ENCODE measurements around the gene CYP2A13.
"Not testable (repeated sequence)": the region's sequence is repeated elsewhere in the genome, so short reads cannot be mapped to it uniquely, and the experiment has no call there.

CYP2A13 gene, protein sequence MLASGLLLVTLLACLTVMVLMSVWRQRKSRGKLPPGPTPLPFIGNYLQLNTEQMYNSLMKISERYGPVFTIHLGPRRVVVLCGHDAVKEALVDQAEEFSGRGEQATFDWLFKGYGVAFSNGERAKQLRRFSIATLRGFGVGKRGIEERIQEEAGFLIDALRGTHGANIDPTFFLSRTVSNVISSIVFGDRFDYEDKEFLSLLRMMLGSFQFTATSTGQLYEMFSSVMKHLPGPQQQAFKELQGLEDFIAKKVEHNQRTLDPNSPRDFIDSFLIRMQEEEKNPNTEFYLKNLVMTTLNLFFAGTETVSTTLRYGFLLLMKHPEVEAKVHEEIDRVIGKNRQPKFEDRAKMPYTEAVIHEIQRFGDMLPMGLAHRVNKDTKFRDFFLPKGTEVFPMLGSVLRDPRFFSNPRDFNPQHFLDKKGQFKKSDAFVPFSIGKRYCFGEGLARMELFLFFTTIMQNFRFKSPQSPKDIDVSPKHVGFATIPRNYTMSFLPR

DNA sequence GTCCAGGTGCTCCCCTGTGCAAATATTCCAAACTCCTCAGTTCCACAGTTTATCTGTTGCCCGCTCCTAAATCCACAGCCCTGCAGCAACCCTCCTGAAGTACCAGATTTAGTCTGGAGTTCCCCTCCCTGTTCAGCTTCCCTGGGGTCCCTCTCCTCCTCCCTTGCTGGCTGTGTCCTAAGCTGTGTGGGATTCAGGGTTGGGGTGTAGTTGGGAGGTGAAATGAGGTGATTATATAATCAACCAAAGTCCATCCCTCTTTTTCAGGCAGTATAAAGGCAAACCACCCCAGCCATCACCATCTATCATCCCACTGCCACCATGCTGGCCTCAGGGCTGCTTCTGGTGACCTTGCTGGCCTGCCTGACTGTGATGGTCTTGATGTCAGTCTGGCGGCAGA lies at the start of gene CYP2A13:
Gene CYP2A13 (plus strand): TSS at position 301 of the 400 bp plus-strand sequence. CDS start 21 bp downstream, at position 322.
- no peak for DNase-seq

DNA sequence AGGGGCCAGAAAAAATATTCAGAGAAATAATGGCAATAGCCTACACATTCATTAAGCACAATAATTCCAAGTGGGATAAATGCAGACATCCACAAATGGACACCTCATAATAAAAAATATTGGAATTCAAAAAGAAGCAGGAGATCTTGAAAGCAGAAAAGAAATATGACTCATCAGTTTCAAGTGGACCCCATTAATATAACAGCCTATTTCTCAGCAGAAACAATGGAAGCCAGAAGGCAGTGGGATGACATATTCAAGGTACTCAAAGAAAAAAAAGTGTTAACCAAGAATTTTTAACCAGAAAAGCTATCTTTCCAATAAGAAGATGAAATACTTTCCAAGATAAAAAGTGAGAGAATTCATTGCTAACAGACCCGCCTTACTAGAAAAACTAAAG lies 48.4 kb upstream of the CYP2A13 start:
- no peak for DNase-seq

DNA sequence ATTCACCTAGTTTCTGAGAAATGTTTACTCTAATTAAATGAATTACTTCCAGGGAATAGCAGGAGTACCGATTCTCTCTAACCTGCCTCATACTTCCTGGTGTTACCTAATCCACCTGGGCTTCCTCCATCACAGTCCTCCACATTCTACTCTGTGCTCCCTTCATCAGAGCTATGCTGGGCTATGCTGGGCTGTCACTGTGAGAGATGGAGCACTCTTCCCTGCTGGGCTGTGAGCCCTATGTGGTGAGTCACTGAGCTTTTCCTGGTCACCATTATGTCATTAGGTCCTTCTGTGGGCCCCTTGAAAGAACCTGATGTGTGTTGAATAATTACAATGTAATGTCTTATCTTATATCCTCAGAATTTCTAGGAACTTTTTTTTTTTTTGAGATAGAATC lies 43.2 kb upstream of the CYP2A13 start:
- not testable (repeated sequence) for DNase-seq

DNA sequence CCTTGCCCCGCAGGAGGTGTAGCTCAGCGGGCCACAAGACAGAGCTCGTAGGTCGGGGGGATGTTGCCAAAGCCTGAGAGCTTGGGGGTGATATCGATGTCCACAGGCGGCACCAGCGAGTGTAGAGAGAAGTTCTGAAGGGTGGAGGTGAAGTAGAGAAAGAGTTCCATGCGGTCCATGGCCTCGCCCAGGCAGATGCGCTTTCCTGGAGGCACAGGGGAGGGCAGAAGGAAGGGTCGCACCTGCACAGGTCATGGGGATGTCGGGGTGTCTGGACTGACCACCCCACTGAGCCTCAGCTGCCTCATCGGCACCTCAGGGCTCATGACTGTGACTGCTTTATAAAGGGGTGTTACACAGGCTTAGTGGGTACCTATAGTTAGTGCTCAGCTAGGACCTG lies 37.8 kb upstream of the CYP2A13 start:
- DNase-seq, result no peak

DNA sequence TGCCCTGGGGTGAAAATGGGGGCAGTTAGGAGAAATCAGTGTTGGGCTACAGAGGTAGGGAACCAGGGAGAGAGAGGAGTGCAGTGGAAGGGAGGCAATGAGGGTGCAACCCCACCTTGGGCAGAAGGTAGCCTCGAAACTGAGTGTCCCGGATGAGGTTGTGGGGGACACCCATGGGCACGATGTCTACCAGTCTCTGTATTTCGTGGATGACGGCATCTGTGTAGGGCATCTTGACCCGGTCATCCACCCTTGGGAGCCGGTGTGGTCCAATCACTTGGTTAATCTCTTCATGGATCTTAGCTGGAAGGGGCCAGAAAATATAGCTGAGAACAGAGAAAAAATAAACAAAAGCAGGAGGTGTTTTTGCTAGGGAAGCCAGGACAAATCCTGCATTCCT lies 36.1 kb upstream of the CYP2A13 start:
- DNase-seq, result not testable (repeated sequence)

DNA sequence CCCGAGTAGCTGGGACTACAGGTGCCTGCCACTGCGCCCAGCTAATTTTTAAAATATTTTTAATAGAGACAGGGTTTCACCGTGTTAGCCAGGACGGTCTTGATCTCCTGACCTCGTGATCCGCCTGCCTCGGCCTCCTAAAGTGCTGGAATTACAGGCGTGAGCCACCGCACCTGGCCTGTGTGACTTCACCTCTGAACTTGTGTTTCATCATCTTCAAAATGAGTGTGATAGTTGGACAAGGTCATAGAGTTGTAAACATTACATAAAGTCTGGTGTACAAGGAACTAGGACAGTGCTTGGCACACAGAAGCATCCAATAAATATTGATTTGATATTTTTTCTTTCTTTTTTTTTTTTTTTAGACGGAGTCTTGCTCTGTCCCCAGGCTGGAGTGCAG lies 34.9 kb upstream of the CYP2A13 start:
- DNase-seq, result not testable (repeated sequence)

DNA sequence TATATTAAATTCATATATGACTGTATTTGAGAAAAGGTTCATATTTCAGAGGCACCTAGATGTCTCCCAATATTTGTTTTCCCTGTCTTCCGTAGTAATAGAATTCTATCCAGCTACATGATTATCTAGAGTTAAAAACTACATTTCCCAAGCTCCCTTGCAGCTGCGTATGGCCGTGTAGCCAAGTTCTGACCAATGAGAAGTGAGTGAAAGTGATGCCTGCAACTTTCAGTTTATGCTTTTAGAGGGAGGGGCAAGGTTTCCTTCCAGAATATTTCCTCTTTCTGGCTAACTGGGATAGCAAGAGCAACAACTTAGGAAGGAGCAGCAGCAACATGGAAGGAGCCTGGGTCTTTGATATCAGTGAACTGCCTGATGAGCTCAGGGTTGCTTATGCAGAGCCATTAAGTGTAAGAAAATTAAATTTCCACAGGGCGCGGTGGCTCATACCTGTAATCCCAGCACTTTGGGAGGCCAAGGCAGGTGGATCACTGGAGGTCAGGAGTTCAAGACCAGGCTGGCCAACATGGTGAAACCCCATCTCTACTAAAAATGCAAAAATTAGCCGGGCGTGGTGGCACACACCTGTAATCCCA lies 23.2 kb upstream of the CYP2A13 start:
- no peak for DNase-seq

DNA sequence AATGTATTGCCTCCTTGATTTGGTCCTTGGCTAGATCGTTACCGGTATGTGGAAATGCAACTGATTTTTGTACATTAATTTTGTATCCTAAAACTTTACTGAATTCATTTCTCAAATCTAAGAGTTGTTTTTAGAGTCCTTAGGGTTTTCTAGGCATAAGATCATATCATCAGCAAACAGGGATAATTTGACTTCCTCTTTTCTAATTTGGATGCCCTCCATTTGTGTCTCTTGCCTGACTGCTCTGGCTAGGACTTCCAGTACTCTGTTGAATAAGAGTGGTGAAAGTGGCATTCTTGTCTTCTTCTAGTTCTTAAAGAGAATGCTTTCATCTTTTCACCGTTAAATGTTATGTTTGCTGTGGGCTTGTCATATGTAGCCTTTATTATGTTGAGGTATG lies 12.0 kb upstream of the CYP2A13 start:
- no peak for DNase-seq

DNA sequence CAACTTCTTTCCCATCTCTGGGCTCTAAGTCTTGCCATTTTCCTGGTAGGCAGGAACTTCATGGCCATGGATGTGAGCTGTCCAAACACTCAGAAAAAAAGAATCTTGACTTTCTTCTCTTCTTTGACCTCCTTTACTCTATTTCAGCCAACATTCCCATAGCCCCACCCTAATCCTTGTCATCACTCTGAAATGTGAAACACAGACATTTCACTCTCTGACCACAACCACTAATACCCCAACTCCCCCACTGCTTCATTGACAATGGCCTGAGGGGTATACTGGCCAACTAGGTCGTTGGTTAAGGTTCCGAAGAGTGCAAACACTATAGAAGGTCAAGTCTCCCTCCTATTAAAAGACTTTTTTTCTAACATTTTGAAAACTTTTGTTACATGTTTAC lies 4.7 kb upstream of the CYP2A13 start:
- DNase-seq, result no peak

DNA sequence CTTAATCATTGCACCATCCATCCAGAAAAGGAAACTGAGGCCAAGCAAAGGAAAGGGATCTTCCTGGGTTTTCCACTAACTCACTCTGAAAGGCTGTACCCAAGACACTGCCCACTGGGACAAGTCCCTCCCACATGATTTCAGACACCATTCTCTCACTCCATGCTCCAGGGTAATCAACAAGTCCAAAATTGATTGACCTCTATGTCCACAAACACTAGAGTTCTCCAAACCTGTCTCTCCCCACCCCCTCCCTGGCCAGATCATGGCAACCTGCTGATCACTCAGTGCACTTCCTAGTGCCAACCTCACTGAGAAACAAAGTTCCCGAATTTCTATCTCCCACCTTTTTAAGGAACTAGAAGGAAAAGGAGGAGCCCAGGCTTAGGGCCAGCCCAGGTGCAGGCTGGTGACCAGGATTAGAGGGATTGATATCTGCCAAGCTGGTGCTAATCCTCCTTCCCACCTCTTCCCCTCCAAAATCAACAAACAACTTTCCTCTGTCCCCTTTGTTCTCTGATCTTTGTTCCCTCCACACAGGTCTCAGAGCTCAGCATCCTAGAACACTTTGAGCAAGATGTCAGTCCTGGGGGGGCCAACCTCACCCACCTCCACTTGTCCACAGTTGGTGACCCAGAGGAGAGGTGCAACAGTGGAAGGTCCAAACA lies 2.4 kb upstream of the CYP2A13 start:
- DNase-seq, result no peak

DNA sequence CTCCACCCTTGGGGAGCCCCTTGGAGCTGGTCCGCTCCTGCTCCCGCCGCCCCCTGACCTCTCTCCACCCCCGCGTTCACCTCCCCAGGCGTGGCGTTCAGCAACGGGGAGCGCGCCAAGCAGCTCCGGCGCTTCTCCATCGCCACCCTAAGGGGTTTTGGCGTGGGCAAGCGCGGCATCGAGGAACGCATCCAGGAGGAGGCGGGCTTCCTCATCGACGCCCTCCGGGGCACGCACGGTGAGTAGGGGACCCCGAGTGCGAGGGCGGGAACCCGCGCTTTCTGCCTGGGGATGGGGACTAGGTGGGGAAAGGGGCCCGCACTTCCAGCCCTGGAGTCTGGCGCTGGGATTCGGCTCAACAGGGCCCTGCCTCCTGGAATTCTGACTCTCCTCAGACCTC lies 1.7 kb downstream of the CYP2A13 start:
- DNase-seq, result no peak

DNA sequence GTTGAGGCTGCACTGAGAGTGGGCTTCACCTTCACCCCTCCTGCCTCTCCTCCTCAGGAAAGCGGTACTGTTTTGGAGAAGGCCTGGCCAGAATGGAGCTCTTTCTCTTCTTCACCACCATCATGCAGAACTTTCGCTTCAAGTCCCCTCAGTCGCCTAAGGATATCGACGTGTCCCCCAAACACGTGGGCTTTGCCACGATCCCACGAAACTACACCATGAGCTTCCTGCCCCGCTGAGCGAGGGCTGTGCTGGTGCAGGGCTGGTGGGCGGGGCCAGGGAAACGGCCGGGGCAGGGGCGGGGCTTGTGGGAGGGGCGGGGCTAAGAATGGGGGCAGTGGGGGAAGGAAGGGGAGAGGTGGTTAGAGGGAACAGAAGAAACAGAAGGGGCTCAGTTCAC lies 7.5 kb downstream of the CYP2A13 start:
- no peak for DNase-seq

DNA sequence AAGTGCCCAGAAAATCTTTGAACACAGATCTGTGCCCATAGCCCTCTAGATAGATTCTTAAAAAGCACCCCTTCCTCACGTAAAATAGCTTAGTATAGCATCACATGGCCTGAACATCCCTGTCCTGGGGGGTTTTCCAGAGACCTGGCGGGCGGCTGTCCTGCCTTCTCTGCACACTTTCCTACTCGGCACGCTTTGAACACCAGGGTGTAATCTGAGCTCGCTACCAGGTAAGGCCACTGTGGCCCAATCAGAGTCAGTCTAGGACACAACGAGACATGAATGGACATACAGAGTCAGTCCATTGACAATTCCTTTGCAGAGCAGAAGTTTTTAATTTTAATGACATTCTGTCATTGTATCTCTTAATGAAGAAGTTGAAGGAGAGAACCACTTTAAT lies 8.1 kb downstream of the CYP2A13 start:
- no peak for DNase-seq

DNA sequence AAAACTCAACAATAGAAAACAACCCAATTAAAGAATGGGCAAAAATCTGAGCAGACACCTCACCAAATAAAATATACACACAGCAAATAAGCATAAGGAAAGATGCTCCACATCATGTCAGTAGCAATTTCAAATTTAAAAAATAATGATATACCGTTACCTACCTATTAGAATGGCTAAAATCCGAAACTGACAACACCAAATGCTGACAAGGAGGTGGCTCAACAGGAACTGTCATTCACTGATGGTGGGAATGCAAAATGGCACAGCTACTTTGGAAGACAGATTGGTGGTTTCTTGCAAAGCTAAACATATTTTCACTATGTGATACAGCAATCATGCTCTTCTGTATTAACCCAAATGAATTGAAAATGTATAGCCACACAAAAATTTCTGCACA lies 9.1 kb downstream of the CYP2A13 start:
- DNase-seq, result no peak

DNA sequence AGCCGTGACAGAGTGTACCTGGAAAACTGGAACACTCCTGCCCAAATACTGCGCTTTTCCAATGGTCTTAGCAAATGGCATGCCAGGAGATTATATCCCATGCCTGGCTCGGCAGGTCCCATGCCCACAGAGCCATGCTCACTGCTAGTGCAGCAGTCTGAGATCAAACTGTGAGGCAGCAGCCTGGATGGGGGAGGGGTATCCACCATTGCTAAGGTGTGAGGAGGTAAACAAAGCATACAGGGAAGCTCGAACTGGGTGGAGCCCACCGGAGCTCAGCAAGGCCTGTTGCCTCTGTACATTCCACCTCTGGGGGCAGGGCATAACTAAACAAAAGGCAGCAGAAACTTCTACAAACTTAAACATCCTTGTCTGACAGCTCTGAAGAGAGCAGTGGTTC lies 10.5 kb downstream of the CYP2A13 start:
- DNase-seq, result no peak

DNA sequence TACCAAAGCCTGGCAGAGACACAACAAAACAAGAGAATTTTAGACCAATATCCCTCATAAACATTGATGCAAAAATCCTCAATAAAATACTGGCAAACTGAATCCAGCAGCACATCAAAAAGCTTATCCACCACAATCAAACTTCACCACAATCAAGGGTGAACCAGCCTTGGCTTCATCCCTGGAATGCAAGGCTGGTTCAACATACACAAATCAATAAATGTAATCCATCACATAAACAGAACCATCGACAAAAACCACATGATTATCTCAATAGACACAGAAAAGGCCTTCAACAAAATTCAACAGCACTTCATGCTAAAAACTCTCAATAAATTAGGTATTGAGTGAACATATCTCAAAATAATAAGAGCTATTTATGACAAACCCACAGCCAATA lies 14.0 kb downstream of the CYP2A13 start:
- DNase-seq, result not testable (repeated sequence)

DNA sequence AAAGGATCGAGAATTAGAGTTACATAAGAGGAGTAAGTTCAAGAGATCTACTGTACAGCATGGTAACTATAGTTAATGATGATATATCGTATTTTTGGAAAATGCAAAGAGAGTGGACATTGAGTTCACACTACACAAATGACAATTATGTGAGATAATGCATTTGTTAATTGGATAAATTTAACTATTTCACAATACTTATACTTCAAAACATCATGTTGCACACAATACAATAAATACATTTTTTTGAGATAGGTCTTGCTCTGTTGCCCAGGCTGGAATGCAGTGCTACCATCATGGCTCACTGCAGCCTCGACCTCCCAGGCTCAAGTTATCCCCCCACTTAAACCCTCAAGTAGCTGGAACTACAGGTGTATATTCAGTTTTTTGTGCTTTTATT lies 17.9 kb downstream of the CYP2A13 start:
- DNase-seq, result no peak

DNA sequence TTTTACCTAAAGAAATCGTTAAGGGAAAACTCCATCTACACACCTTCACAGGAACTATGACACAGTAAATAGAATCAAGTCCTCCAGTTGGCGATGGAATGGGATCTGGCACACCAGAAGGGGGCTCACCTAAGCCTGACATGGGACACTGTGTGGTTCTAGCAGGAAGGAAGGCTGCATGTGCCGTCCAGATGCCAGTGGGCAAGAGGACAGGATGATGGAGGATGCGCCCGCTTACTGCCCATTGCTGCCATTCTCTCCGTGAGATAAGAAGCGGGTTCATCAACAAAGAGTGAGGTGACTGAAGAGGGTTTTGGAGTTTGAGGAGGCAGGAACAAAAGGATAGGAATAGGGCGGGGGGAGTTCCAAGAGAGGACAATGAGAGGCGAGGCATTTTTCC lies 23.0 kb downstream of the CYP2A13 start:
- DNase-seq, result no peak

DNA sequence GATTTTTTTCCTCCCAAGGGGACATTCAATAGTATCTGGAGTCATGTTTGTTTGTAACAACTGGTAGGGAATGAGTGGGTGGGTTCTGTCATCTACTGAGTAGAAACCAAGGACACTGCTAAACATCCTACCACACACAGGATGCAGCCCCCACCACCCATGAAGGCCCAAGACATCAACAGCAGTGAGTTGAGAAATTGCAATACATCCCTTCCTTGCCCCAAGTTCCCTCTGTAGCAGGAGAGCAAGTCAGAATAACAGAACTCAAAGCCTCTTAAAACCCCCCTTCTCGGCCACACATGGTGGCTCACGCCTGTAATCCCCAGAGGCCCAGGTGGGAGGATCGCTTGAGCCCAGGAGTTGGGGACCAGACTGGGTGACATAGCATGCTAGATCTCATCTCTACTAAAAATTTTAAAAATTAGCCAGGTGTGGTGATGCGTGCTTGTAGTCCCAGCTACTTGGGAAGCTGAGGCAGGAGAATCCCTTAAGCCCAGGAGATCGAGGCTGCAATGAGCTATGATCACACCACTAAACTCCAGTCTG lies 23.6 kb downstream of the CYP2A13 start:
- DNase-seq, result no peak

DNA sequence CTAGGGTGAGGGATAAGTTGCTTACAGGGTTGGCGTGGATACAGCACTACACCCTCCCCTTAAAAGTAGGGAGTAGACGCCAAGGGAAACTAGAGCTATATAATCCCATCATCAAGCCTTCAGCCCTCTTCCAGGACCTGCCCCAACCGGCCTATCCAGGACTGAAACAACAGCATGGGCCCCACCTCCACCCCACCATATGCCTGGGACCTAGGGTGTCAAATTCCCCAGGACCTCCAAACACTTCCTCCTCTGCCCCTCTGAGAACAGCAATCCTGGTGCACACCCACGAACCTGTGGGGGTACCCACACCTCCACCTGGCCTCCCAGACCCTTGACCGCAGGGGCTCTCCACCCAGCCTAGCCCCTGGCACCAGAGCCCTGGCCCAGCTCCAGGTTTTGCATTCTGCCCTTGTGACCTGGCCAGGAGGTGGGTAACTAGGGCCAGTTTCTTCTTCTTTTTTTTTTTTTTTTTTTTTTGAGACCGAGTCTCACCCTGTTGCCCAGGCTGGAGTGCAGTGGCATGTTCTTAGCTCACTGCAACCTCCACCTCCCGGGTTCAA lies 24.6 kb downstream of the CYP2A13 start:
- DNase-seq, result no peak

DNA sequence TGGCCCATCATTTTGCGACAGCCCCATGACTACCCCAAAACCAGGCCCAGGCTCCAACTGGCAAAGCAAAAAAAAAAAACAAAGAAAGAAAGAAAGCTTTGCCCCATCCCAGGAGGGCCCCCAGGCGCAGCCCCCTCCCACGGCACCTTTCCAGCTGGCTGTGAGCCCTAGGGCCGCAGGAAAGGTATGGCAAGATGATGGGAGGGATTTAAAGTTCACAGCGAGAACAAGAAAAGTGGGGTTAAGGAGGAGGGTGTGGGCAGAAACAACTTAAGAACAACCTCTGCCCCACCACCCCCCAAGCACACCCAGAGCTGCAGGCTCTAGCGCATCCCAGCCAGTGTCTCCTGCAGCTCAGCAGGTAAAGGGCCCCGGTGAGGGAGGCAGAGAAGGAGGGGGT lies 25.9 kb downstream of the CYP2A13 start, which contains the start of gene CYP2F1:
Gene CYP2F1 (plus strand): TSS at position 301 of the 400 bp plus-strand sequence. CDS start 1,757 bp downstream, outside the sequence.
- no peak for DNase-seq

DNA sequence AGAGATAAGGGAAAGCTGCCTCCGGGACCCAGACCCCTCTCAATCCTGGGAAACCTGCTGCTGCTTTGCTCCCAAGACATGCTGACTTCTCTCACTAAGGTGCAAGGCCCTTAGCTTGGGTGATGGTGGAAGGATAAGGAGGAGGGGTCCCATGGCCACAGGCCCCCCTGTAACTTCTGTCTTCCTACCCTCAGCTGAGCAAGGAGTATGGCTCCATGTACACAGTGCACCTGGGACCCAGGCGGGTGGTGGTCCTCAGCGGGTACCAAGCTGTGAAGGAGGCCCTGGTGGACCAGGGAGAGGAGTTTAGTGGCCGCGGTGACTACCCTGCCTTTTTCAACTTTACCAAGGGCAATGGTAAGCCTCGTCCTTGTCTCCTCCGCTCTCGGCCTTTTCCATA lies 28.0 kb downstream of the CYP2A13 start:
- DNase-seq, result no peak
